ENCODE data around the gene TRIM24.

DNA sequence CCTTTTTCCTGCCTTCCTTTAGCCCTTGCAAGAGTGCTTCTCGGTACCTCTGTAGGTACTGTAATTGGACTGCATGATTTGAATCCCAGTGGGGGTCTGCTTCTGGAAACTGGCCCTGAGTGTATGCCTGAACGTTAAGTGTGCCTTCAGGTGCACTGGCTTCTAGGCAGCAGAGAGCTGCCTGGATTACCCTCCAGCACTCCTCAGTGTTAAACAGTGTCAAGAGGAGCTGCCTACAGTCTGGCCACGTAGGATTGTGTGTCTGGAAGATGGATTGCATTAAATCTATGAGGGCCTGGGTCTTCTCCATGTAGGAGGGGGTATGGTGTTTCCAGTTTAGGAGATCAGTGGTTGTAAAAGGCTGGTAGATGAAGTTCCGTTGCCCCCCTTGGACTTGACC lies 103.7 kb downstream of the TRIM24 start:
- TF ChIP-seq, protein P1, sequence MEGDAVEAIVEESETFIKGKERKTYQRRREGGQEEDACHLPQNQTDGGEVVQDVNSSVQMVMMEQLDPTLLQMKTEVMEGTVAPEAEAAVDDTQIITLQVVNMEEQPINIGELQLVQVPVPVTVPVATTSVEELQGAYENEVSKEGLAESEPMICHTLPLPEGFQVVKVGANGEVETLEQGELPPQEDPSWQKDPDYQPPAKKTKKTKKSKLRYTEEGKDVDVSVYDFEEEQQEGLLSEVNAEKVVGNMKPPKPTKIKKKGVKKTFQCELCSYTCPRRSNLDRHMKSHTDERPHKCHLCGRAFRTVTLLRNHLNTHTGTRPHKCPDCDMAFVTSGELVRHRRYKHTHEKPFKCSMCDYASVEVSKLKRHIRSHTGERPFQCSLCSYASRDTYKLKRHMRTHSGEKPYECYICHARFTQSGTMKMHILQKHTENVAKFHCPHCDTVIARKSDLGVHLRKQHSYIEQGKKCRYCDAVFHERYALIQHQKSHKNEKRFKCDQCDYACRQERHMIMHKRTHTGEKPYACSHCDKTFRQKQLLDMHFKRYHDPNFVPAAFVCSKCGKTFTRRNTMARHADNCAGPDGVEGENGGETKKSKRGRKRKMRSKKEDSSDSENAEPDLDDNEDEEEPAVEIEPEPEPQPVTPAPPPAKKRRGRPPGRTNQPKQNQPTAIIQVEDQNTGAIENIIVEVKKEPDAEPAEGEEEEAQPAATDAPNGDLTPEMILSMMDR (IDR thresholded peaks at IDR 0.05 in 8 of 11, conservative IDR thresholded peaks at IDR 0.05 in 3 of 11), result no peak
- no peak for TF ChIP-seq POLR2A (IDR thresholded peaks at IDR 0.05)
- no peak for TF ChIP-seq POLR2AphosphoS5 (IDR thresholded peaks at IDR 0.05)

Measured in spleen (tissue), 7 donors.